ENCODE measurements around the gene FHAD1. TPM values are rescaled to one million over a fixed set of nuclear protein-coding genes. Genes with fewer than 3 reads are reported as not detected.
A peak's percentile ranks its signal among the peaks of the same experiment; 100 is the strongest.
"Not testable (repeated sequence)": the region's sequence is repeated elsewhere in the genome, so short reads cannot be mapped to it uniquely, and the experiment has no call there.

The FHAD1 gene
- polyA plus RNA-seq, 5 donors, result 1.5 to 4.5 (median 3.8) TPM

DNA sequence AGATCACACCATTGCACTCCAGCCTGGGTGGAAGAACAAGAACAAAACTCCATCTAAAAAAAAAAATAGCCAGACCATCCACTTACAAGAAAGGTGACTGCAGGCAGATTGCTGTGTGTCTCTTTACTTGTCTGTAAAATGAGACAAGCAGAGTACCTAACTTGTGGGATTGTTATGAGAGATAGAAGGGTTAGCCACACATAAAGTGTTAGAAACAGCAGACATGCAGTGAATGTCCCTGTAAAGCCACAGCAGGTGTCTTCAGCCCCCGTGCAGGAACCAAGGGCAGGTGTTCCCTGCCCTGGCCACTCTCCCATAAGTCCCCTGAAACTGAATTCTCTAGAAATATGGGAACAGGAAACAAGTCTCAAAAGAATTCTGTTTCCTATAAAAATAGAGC lies 121.9 kb downstream of the FHAD1 start:
- no peak for DNase-seq

DNA sequence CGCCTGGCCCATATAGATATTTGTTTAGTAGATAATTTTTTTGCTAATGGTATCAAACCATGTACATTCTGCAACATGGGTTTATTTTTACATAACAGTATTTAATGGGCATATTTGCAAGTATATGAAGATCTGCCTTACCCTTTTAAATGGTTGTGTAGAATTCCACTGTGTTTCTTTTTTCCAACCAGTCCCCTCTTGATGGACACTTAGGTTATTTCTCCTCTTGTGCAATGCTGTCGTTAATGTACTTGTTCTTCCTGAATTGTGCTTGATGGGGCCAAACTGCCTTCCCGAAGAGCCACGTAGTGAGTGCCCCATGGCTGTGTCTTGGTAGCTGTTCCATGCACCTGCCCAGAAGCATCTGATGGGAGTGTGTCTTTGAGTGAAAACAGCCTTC lies 123.2 kb downstream of the FHAD1 start:
- DNase-seq, result no peak

DNA sequence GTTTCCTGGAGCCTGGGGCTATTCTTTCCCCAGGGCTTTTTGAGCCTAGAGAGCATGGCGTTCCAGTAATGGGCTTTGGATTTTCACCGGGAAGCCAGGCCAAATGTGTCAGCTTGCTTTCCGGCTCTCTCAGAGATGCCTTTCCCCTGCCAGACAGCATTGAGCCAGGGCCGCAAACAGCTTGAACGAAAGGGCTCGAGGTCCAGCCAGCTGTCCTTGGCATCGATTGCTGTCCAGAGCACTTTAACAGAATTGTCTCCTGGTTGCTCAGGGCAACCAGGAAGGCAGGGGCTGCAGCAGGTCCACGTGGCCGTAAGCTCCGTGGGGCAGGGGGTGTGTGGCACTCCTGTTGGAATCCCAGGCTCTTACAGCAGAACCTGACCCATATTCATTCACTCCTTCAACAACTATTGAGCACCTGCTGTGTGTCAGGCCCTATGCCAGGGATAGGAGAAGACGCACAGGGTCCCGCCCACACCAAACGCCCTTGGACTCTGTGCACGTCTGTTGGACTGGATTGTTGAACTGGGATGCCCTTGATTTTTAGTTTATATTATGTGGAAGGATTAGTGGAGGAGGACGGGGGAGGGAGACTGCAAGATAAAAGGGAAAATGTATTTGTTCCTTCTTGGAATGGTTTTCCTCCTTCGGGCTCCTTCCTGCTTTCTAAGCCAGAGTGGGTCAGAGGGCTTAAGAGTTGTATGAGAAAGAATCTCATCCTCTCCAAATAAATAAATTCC lies 123.9 kb downstream of the FHAD1 start:
- DNase-seq, result peak; percentile 74 to 80

DNA sequence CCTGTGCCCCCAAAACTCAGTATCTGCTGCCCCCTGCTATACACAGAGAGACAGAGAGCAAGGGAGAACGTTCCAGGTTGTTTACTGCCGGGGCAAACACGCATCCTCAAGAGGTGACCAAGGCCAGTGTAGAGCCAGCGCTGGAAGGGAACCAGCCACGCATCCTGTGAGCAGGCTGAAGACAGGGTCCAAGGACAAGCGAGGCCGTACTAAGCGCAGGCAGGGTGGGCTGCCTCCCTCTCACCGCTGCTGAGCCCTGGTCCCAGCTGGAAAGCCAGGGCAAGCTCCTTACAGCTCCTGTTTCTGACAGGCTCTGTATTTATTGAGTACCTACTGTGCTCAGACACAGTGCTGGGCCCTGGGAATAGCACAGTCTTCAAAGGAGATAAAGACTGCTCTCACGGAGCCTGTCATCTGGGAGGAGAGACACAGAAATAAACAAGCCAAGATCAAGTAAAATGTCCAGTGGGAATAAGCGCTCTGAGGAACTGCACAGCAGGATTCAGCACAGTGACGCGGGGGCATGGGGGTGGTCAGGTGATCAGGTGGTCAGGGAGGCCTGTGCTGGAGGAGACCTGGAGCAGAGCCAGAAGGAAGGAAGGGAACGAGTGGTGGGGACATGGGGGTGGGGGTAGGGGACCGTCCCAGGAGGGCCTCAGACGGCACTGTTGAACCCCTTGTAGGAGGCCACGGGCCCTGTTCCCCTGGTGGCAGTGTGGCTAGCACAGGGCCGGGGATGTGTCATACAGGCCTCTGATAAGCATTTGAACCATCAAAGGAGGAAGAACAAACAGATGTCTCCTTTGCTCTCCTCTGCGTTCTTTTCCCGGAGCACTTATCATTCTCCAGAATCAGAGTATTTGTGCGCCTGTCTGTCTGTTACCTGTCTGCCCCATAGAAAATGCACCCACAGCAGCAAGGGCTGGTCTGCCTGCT lies 124.9 kb downstream of the FHAD1 start:
- DNase-seq, result peak in 1 of 2 donors; percentile 15

DNA sequence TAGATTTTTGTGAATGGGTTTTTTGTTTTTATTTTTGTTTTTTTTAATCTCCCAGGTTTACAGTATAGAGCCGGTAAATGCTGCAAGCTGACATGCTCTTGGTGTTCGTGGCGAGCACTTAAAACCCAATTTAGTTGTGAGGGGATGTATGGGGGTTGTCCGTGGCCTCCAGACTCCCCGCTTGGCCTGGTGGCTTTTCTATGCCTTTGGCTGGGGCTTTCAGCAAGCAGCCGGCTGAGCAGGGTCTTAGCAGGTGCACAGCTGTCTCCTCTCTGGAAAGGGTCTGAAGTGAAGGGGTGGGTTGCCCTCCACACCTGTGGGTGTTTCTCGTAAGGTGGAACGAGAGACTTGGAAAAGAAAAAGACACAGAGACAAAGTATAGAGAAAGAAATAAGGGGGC lies 131.7 kb downstream of the FHAD1 start:
- DNase-seq, result no peak

DNA sequence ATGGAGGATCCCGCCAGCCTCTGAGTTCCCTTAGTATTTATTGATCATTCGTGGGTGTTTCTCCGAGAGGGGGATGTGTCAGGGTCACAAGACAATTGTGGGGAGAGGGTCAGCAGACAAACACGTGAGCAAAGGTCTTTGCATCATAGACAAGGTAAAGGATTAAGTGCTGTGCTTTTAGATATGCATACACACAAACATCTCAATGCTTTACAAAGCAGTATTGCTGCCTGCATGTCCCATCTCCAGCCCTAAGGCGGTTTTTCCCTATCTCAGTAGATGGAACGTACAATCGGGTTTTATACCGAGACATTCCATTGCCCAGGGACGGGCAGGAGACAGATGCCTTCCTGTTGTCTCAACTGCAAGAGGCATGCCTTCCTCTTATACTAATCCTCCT lies 132.1 kb downstream of the FHAD1 start:
- not testable (repeated sequence) for DNase-seq

DNA sequence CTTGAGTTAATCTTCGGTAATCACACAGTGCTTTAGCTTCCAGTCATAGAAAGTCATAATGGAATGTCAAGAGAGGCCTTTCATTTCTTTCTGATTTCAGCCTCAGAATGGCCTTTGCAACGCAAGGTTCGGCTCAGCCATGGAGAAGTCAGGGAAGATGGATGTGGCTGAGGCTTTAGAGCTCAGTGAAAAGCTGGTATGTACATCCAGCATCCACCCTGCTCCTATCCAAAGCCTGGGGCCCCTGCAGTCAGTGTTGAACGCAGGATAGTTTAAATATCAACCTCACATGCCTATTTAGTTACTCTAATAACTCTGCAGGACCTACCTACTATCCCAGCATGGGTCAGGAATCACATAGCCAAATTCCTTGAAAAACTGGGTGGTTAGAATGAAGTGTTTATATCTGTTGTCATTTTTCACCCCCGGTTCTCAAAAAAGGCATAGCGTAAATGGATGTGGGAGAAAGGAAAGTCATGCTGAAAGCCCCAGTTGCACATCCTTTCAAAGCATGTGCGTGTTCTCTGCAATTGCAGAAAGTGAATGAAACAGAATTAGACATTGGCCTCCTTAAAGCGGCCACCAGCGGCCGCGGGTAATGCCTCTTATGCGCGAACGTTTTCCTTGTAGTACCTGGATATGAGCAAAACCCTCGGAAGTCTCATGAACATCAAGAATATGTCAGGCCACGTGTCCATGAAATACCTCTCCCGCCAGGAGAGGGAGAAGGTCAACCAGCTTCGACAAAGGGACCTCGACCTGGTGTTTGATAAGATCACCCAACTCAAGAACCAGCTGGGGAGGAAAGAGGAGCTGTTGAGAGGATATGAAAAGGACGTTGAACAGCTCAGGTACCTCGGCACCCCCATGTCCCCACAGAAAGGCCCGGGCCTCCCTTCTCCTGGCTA lies 133.8 kb downstream of the FHAD1 start:
- DNase-seq, result no peak

DNA sequence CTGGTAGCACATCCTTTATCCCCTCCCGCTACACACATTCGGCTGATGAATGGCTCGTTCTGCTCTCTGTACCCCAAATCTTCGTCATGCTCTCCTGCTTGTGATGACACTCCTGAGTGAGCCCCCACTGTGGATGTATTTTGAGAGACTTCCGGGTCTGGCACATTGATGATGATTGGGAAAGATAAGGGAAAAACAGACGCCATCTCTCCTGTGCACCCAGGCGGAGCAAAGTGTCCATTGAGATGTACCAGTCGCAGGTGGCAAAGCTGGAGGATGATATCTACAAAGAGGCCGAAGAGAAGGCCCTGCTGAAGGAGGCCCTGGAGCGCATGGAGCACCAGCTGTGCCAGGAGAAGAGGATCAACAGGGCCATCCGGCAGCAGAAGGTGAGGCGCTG lies 134.8 kb downstream of the FHAD1 start:
- no peak for DNase-seq

DNA sequence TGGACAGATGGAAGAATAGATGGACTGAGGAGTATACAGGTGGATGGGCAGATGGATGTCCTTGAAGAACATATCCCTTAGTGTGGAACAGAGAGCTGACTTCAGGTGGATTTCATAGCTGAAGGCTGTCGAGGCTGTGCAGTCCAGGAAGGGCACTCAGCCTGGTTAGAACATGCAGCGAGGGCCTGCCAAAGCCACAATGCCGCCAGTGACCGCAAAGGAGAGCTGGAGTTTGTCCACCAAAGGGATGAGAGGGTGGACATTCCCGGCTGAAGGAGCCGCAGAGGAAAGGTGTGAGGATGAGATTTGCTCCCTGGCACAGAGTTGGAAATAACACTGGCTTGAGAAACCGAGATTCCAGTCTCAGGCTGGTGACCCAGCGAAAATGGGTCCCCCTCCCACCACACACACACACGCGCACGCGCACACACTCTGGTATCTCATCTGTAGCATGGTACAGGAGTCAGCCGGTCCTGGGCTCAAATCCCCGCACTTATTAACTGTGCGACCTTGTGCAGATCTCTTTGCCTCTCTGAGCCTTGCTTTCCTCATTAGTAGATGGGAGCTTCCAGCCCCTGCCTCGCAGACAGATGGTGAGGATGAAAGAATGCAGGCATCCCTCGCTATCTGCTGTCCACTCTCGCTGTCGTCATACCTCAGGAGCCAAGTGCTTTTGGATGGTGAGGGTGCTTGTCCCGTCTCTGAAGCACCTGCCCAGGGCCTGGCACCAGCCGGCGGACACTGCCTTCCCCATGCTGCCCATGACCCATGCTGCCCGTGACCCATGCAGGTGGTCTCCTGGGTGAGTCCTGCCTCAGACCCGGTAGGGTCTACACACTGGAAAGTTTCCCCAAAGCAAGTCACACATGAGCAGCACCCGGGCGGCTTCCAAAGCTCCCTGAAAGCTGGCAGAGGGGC lies 135.8 kb downstream of the FHAD1 start:
- no peak for DNase-seq

DNA sequence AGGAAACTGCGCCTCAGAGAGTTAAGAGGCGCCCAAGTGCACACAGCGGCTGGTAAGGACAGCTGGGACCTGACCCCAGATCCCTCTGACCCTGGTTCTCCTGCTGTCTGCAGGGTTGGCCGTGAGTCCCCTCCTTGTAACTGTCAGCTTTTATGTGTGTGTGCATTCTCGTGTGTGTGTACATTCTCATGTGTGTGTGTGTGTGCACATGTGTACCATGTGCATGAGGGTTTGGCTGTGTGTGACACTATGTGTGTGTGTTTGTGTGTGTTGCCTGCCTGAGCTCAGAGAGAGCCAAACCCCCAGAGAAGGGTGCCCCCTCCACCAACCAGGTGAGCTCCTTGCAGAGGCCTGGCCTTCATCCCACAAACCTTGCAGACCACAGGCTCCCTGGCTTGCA lies 136.8 kb downstream of the FHAD1 start:
- DNase-seq, result no peak

DNA sequence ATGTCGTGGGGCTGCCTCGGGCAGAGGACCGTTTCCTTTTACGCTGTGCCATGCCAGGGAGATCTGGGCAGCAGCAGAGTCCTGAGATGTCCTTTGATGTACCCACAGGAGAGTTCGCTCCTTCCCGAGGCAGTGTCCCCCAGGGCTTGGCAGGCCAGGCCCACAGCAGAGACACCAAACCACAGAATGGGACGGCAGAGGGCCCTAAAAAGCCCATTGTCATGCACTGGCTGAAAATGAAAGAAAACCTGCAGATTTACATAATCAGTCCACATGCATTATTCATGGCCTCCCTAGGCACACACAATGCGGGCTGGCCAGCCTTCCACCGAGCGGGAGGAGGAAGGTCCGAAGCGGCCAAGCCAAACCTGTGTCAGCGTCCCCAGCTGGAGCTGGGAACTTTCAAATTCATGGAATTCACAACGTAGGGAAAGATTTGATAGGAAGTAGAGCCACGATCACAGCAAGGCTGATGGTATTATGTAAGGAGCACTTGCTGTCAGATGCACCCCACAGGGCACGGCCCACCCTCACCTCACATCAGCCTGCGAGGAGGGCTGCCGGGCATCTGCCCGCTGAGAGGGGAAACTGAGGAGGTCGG lies 137.4 kb downstream of the FHAD1 start:
- DNase-seq, result no peak

DNA sequence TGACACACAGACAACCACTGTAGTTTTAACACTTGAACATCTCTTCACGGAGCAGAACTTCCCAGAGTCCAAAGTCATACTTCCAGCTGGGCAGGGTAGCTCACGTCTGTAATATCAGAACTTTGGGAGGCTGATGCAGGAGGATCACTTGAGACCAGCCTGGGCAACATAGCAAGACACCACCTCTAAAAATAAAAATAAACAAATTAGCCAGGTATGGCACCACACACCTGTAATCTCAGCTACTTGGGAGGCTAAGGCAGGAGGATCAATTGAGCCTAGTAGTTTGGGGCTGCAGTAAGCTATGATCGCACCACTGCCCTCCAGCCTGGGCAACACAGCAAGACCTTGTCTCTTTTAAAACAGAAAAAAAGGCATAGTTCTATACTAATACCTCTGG lies 138.4 kb downstream of the FHAD1 start:
- no peak for DNase-seq

DNA sequence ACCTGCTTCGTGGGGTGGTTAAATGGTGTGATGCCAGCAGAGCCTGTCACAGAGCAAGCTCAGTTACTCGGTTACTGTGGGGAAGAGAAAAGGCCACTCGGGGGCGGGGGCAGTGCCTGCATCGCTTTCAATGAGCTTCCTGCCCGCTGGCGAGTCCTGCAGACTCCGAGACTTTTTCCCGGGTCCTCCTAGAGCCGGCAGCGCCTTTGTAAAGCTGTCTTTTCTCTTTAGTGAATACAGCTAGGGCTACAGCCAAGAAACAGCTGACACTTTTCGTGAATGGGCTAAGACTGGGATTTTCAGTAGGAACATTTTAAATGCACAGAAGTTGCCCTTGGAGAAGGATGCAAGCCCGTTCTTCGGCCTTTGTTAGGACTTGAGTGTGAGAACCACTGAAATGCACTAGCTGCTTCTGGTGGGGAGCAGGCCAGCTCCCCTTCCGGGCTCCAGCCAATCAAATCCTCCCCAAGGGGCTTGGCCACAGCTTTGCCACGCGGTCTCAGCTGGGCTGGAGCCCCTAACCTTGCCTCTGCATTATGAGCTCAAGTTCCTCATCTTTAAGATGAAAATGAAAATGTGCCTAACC lies 139.2 kb downstream of the FHAD1 start:
- DNase-seq, result no peak

DNA sequence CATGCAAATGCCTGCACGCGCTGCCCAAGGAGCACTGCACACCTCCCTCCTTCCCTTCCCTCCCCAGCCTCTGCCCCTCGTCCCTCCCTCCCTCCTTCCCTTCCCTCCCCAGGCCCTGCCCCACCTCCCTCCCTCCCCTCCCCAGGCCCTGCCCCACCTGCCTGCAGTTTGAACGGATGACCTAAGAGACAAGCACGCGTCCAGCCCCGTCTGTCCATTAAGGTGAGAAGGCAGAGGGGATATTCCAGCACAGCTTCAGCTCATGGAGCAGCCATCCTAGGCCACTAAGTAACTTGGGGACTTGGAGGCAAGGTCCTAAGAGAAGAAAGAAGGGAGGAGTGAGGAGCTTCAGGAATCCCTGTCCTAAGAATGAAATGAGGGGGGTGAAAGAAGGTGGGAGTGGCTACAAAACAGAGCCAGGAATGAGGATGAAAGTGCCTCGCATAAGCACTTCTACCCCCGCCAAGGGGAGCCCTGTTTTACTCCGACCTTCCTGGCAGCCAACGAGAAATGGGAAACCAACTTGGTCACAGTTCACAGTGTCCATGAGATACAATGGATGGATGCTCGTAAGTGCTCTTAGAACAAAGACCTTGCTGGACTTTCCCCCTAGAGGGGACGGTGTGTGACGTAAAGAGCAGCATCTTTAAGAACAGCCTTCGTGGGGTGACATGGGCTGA lies 141.3 kb downstream of the FHAD1 start:
- DNase-seq, result no peak

DNA sequence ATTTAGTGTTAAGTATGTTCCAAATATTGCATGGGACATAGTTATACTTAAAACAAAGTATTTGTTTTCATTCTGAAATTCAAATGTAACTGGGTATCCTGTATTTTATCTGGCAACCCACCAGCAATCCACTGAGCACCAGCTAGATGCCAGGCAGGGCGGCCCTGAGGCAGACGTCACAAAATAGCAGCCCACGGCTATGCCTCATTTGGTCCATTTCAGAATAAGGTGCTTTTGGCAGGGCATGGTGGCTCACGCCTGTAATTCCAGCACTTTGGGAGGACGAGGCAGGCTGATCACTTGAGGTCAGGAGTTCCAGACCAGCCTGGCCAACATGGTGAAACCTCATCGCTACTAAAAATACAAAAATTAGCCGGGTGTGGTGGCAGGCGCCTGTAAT lies 142.8 kb downstream of the FHAD1 start:
- not testable (repeated sequence) for DNase-seq

DNA sequence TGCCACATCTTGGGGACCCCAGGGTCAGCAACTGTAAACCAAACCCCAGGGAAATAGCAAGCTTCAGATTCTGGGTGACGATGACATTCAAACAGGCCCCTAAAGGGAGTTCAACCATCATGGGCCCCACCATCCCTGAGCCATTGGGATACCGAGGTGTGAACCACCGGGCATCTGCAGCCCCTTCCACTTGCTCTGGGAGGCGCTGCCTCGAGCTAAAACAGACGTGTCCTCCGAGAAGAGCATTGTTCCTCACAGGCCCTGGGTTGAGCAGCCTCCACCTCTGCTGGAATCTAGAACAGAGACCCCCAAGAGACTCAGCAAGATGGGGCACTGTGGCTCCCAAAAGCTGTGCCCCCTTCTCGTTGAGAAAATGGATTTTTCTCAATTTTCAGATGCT lies 143.6 kb downstream of the FHAD1 start:
- no peak for DNase-seq

DNA sequence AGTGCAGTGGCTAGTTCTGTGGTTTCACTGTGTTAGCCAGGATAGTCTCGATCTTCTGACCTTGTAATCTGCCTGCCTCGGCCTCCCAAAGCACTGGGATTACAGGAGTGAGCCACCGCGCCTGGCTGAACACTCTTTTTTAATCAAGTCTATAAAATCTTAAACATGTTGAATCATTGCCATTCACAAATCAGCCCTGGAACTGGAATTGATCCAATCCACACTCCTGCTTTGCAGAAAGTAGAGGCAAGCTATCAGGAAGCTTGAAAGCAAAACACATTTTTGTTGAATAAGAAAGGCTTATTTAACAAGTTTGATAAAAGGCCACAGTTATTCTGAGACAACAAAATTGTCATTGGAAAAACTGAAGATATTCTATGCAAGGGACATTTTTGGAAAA lies 144.3 kb downstream of the FHAD1 start:
- DNase-seq, result no peak

DNA sequence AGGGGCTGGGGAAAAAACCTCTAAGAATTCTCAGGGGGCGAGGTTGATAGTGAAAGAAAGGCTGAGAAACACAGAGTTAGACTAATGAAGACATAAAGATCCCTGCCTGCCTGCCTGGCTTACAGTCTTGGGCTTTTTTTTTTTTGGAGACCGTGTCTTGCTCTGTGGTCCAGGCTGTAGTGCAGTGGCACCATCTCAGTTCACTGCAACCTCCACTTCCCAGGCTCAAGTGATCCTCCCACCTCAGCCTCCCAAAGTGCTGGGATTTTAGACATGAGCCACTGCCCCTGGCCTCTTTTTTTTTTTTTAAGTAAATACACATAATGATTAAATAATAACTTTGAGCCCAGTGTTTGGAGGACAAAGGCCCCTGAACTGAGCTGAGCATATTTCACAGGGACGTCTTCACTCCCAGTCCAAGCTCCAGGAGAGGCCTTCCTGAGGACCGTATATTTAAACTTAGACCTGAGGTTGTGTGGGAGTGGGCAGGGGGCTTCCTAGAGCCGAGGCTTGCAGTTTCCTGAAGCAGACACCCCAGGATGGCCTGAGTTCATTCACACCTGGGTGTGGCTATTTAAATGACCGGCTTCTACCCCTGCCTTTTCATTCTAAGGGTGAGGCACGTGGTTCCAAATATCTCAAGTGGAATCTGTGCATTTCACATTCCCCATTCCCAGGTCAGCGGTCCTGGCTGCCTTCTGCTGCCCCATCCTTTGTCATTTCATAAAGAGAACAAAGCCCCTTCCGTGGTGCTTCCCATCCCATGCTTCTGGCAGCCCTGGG lies 146.6 kb downstream of the FHAD1 start:
- DNase-seq, result no peak

DNA sequence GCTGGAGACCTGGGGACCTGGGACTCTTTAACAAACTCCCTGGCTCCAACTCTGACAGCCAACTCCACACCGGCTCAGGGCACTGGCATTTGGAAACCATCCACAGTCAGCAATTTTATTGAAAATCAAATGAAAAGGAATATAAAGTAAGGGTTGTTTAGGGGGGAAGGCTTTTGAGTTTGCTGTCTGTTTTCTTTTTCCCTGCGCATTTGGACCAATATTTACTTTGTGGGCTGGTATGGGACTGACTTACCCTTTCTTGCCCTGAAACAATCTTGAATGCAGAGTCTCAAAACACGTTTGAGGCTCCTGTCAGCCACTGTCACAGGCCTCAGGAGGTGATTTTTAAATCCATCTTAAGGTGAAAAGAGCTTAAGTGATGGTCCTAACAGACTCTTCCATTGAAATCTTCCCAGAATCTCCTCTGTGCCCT lies 147.3 kb downstream of the FHAD1 start:
- no peak for DNase-seq
